GM18508 (cell line): Measurements from ENCODE around the gene SLC24A1.

ENCODE experiments used
- ATAC-seq: cut with Tn5 transposase; IDR thresholded peaks from one replicate; pipeline ENCODE4 v1.9.1; 2021; ENCODE audit warnings: moderate number of reproducible peaks; ENCODE audit not compliant: insufficient read depth, unreplicated experiment

Gene SLC24A1

DNA sequence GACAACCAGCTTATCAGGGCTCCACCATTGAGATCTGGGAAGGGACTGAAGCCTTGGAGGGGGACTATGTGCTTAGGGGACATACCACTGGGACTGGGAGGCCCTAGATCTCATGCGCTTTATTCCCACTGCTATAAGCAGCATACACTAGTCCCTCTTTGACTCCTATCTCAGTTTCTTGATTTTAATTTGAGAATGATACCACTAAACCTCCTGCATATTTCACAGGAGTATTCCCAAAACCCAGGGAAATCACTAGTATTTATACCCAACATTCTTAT is 29.2 kb downstream of the SLC24A1 start:
- ATAC-seq, result no peak

DNA sequence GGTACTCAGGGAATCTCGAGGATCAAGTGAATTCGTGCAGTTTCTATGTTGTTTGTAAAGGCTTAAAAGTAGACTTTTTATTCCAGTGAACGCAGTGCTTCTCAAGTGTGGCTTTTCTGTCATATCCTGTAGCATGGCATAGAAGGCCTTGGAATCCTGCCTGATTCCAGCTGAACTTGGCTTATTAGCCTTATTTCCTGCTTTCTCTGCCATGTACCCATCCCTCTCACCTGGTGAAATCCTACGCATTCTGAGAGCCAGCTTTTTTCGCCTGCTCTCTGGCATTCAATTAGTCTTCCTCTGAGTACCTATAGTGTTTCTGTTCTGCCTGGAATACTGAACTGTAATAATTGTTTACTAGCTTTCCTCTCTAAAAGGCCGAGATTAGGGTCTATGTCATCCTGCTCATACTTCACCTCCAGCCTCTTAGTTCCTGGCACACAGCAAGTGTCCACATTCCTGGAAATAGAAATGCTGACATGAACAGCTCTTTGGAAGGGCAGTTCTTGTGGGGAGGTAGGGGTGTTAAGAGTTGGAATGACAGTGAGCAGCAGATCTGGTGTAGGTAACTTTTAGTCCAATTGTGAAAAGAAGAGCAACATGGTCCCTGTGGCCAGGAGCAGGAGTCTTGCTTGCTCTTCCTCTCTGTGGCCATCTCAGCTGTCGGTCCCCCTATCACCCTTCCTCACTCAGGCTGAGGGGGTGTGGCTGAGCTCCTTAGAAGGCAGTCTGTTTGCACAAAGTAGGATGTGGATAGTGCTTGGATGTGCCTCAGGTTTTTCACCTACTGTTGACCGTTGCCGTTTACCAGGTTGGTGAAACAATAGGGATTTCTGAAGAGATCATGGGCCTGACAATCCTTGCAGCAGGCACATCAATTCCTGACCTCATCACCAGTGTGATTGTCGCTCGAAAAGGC is 30.4 kb downstream of the SLC24A1 start:
- ATAC-seq, result no peak

DNA sequence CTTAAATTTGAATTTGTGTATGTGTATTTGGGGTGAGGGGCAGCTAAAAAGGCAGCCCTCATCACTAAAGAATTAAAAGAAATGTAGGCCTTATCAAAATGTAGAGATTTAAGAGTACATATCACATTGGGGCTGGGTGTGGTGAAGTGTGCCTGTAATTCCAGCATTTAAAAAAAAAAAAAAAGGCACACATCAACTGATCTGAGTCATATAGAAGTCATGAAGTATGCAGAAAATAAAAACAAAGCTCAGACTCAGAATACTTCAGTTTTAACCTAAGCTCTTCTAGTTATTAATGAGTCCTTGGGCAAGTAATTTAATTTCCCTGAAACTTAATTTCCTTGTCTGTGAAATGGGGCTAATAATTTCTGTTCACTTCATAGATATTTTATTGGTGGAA is 31.6 kb downstream of the SLC24A1 start:
- no peak for ATAC-seq

DNA sequence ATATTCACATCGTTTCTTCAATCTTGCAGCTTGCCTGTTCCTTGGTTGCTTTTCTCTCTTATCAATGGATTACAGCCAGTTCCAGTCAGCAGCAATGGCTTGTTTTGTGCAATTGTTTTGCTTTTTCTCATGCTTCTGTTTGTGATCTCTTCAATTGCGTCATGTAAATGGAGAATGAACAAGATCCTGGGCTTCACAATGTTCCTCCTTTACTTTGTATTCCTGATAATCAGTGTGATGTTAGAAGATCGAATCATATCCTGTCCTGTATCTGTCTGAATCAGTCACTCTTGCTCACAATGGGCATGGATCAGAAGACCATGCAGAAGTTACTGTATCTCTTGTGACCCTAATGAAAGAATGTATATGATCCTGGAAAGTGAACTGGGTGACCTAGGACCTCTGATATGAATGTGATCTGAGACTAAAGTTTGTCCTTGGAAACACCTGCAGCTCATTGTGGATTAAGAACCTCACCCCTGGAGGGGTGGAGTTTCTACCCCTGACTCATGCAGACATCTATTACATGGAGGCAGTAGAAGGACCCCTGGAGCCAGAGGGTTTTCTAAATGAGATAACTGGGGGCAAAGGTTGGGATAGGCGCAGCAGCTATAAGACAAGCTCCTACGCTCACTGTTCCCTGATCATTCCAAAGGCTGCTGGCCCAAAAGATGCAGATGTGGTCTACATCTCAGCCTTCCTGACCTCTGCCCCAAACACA is 32.2 kb downstream of the SLC24A1 start:
- ATAC-seq, result no peak

DNA sequence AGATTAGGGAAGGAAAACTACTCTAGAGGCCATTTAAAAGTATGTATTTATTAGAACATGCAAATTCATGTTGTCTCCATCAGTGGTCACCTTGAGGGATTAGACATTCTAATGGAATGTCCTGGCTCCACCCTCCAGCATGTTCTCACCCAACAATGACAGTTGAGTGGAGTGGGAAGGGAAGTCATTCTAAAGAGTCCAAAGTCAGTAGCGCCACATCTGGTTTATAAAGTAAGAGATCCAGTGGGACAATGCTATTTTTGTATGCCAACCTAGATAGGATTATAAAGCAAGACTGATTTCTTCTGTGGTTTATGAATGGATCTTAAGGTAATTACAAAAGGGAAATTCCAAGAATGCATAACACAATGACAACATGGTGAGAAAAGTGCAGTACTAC is 33.3 kb downstream of the SLC24A1 start:
- no peak for ATAC-seq

DNA sequence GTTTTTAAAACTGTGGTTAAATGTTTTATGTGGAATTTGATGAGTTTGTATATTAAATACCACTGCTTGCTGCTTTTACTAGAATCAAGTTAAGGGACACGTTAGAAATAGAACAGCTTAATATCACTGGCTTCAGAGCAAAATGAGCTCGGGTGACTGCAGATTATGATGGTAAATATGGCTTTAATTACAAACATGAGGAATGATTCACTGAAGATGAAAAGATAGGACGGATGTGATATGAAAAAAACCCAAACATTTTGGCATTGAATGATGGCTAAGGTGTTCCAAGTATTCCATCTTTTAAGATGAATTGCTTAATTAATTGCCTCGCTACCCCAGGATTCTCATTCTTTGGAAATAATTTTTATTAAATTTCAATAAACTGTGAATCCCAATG is 33.7 kb downstream of the SLC24A1 start:
- no peak for ATAC-seq

DNA sequence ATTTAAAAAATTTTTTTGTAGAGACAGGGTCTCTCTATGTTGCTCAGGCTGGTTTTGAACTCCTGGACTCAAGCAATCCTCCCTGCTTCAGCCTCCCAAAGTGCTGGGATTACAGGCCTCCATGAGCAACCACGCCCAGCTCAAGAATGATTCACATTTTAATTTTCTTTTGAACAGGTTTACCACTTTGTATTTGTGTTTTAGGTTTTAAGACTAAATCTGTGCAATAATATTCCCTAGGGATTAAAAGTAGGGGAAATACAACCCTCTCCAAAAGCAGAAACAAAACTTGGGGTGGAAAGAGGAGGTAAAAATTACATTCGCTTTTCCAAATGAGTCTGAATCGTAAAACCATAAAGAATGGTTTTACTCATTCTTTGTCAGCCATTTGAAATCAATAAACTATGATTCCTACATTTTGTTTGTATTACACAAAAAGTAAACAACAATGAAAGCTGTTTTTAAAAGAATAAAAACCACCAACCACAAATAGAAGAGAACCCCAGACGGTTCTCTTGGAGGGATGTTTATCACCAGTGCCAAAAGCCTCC is 37.8 kb downstream of the SLC24A1 start:
- no peak for ATAC-seq

DNA sequence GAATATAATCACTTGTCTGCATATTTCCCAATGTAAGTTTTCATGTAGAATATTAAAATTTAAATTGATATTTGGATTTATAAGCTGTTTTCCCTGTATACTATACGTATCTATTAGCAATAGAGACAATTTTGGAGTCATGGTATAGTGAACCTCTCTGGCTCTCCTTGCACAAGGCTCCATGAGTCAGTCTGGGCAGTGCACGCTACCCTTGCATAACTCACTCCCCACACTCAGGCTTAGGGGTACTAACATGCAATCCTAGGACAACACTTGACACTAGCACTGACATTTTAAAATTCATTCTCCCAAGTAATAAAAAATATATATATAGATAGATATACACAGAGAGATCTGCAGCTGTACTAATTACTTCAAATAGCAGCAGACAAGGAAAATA is 39.2 kb downstream of the SLC24A1 start:
- no peak for ATAC-seq

DNA sequence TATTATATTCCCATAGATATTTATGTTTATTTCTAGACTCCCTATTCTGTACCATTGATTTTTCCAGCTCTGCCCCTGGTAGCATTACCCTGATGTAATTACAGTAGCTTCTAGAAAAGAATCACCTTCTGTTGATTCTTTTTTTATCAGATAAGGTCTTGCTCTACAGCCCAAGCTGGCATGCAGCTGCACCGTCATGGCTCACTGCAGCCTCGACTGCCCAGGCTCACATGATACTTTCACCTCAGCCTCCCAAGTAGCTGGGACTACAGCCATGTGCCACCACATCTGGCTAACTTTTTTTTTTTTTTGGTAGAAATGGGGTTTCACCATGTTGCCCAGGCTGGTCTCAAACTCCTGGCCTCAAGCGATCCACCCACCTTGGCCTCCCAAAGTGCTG is 41.8 kb downstream of the SLC24A1 start:
- no peak for ATAC-seq

DNA sequence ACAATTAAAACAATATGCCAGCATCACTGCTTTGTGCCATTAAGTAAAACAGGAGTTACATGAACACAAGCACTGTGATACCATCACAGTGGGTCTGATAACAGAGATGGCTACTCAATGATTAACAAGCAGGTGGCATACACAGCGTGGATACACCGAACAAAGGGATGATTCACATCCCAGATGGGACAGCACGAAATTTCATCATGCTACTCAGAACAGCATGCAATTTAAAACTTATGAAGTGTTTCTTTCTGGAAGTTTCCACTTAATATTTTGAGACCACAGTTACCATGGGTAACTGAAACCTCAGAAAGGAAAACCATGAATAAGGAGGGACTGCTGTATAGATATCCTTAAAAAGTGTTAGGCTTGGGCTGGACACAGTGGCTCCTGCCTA is 44.5 kb downstream of the SLC24A1 start:
- ATAC-seq, result no peak

DNA sequence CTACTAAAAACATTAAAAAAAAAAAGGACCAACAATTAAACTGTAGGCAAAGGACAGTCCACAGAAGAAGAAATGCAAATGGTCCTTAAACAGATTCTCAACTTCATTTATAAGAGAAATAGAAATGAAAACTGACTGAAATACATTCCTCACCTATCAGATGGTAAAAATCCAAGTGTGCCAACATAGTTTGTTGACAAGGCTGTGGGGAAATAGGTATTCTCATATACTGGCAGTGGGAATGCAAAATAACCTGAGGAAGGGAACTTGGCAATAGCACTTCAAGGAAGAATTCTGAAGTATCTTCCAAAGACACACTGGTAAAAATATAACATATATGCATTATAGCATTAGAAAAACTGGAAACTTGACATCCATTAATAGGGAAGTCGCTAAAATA is 53.8 kb downstream of the SLC24A1 start:
- no peak for ATAC-seq

DNA sequence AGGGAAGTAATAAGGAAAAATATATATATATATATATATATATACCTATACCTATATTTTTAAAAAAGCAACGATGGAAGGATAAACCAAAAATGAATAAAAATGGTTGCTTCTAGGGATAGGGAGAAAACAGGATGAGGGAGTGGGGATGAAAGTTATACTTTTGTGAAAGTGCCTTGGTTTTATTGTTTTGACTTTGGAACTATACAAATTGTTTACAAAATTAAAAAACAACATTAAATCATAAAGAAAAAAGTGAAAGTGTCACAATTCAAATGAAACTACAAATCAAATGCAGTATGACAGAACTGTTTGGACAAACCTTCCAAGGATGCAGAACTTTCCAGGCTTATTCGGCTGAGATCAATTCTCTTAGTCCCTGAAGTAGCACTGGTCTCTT is 54.4 kb downstream of the SLC24A1 start:
- no peak for ATAC-seq

DNA sequence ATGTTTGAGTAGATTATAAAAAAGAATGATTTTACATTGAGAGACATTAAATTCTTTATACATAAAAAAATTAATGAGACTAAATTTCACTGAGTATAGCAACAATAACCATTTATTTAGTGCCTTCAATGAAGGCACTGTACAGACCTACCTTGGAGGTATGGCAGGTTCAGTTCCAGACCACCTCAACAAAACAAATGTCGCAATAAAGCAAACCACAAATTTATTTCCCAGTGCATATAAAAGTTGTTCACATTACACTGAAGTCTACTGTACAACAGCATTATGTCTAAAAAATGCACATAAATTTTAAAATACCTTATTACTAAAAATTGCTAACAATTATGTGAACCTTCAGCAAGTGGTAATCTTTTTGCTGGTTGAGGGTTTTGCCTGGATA is 58.8 kb downstream of the SLC24A1 start:
- ATAC-seq, result no peak

DNA sequence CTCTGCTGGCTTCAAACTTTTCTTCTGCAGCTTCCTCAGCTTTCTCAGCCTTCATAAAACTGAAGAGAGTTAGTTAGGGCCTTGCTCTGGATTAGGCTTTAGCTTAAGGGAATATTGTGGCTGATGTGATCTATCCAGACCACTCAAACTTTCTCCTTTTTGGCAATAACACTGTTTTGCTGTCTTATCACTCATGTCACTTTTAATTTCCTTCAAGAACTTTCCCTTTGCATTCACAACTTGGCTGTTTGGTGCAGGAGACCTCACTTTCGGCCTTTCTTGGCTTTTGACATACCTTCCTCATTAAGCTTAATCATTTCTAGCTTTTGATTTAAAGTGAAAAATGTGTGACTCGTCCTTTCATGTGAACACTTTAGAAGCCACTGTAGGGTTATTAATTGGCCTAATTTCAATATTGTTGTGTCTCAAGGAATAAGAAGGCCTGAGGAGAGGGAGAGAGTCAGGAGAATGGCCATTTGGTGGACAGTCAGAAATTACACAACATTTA is 60.7 kb downstream of the SLC24A1 start:
- ATAC-seq, result no peak

DNA sequence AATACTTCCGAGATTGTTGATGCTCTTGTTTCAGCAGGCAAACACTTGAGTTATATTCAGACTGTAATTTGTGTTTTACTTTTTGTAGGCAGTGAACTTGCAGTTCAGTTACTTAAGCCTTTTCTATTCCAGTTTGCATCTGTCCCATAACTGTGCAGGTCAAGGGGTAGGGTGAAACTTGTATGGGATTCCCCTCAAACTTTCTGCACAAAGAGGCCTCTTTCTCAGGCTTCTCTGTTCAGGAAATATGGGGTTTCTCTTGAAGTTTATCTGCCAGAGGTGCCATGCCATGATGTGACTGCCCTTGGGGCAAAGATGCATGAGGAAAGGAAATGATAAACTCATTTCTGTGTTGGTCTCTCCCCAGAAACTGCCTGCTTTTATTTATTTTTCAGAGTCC is 66.7 kb downstream of the SLC24A1 start:
- ATAC-seq, result no peak

DNA sequence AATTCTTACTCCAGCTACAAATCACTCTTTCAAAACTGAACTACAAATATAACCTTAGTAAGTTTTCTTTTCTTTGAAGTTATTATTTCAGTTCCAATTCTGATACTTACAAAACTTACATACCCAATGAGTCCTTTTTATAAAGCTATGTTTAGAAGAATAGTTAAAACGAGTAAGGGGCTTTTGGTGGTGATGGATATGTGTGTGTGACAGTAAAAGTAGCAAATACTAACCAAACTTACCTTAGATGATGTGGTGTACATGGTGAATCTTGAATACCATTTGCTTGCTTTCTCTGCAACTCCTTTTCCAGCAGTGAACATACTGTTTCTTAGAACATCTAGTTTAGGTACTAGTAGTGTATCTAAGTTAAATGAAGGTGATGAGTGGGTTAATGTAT is 68.4 kb downstream of the SLC24A1 start:
- ATAC-seq, result no peak

DNA sequence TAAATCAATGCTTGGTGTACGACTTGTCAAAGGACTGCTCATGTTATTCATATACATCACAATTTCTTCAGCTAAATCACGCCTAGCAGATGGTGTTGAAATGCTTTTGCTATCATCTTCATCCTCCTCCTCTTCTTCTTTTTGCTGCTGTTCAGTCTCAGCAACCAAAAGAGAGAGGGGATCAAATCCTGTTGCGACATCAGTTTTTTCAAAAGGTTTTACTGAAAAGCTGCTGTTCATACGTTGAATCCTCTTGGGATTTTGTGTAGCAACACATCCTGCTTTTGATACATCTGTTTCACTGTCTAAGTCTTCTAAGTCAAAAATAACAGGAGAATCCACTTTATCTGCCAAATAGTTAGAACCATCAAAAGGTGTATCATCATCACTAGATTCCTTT is 69.0 kb downstream of the SLC24A1 start:
- ATAC-seq, result no peak

DNA sequence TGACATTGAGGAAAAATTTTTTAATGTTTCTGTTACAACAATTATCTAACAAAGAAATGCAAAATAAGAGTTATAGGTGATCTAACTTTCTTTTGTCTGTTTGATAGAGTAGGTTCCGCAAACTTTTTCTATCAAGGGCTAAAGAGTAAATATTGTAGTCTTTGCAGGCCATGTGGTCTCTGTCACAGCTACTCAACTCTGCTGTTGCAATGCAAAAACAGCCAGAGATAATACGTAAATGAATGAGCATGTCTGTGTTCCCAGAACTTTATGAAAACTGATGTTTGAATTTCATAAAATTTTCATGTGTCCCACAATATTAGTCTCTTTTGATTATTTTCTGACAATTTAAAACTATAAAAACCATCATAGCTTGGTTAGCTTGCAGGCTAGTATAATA is 73.3 kb downstream of the SLC24A1 start:
- ATAC-seq, result no peak
